Measurements from ENCODE around the gene SEZ6.

GRCh38 chr17:29051194-29051593 lies 45.4 kb upstream of the SEZ6 start:
- TF ChIP-seq CTCF (IDR thresholded peaks at IDR 0.05): no peak
- TF ChIP-seq POLR2A (IDR thresholded peaks at IDR 0.05): no peak

Data from heart left ventricle (tissue), 13 donors.